ENCODE measurements around the gene RPLP2.

RPLP2 gene

GRCh38 chr11:774873-775592 lies 34.7 kb upstream of the RPLP2 start:
- no peak for TF ChIP-seq EZH2 (IDR thresholded peaks at IDR 0.05; ENCODE audit: borderline replicate concordance, low read depth, low read length, severe bottlenecking)
- TF ChIP-seq CTCF (IDR thresholded peaks at IDR 0.05; ENCODE audit: borderline replicate concordance, extremely low read depth, low read length, poor library complexity, severe bottlenecking): no peak
- H3K4me2 ChIP-seq (ENCODE audit: insufficient read depth, low read length): peak overlapping the region; percentile 89; the same call in 1 of the 2 replicates
- peak overlapping the region; percentile 21; the same call in 1 of the 2 replicates for H3K9ac ChIP-seq (ENCODE audit: low read depth, low read length)
- no peak overlapping the region for H3K27ac ChIP-seq (ENCODE audit: low read length)
- ATAC-seq (ENCODE audit: insufficient read depth, low read depth): no peak
- peaks cover 66% of the 10 kb centered on the region for H3K36me3 ChIP-seq (ENCODE audit: insufficient read depth, low read length)
- H3K4me3 ChIP-seq (ENCODE audit: low read depth in 1 of 2, low read length in 2 of 2): 0 out of 4 replicates have a peak overlapping the region, but pooled peaks of 1 of the 2 experiments have one; percentile 8
- peaks cover 41% of the 10 kb centered on the region for H3K4me1 ChIP-seq (ENCODE audit: insufficient read depth, low read length)
- no peaks in the 10 kb centered on the region for H3K27me3 ChIP-seq (ENCODE audit: insufficient read depth, low read length, poor library complexity)
- no peak for DNase-seq
- peaks cover 69% of the 10 kb centered on the region for H4K20me1 ChIP-seq (ENCODE audit: insufficient read depth, low read length)
- no peaks in the 10 kb centered on the region for H3K9me3 ChIP-seq (ENCODE audit: insufficient read depth, low read length, severe bottlenecking)
- no peak overlapping the region for H2AFZ ChIP-seq (ENCODE audit: low read depth, low read length)
- peaks cover 84% of the 10 kb centered on the region for H3K79me2 ChIP-seq (ENCODE audit: insufficient read depth, low read length)

DNA sequence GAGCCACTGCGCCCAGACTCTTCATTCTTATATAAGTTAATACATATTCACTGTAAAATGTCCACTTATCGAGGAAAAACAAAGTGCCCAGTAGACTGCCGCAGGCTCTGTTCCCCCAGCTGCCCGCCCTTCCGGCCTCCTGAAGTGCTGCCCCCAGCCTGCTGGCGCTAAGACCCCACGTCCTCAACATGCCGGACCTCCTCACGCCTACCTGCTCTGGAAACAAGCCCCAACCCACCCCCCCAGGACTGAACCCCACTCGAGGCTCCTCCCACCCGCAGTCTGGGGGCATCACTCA lies 33.6 kb upstream of the RPLP2 start:
- peak overlapping the region; percentile 72 for H3K27ac ChIP-seq (ENCODE audit: low read length)
- no peaks in the 10 kb centered on the region for H3K9me3 ChIP-seq (ENCODE audit: insufficient read depth, low read length, severe bottlenecking)
- H3K4me3 ChIP-seq (ENCODE audit: low read depth in 1 of 2, low read length in 2 of 2): peak overlapping the region; percentile 53 to 88; a peak in 3 of 4 replicates
- ATAC-seq (ENCODE audit: insufficient read depth, low read depth): no peak
- H2AFZ ChIP-seq (ENCODE audit: low read depth, low read length): no peak overlapping the region
- TF ChIP-seq CTCF (IDR thresholded peaks at IDR 0.05; ENCODE audit: borderline replicate concordance, extremely low read depth, low read length, poor library complexity, severe bottlenecking): no peak
- peak overlapping the region; percentile 97 for H3K9ac ChIP-seq (ENCODE audit: low read depth, low read length)
- peaks cover 61% of the 10 kb centered on the region for H3K36me3 ChIP-seq (ENCODE audit: insufficient read depth, low read length)
- DNase-seq: no peak
- no peaks in the 10 kb centered on the region for H3K27me3 ChIP-seq (ENCODE audit: insufficient read depth, low read length, poor library complexity)
- peaks cover 64% of the 10 kb centered on the region for H4K20me1 ChIP-seq (ENCODE audit: insufficient read depth, low read length)
- H3K79me2 ChIP-seq (ENCODE audit: insufficient read depth, low read length): peaks cover 83% of the 10 kb centered on the region
- H3K4me2 ChIP-seq (ENCODE audit: insufficient read depth, low read length): peak overlapping the region; percentile 89
- peaks cover 48% of the 10 kb centered on the region for H3K4me1 ChIP-seq (ENCODE audit: insufficient read depth, low read length)

GRCh38 chr11:776561-777287 lies 33.0 kb upstream of the RPLP2 start:
- Histone ChIP-seq H3K4me2 (ENCODE audit: insufficient read depth, low read length) (peak overlapping the region; percentile 89), H3K9me3 (ENCODE audit: insufficient read depth, low read length, severe bottlenecking) (no peaks in the 10 kb centered on the region), H3K4me3 (ENCODE audit: low read depth in 1 of 2, low read length in 2 of 2) (peak overlapping the region; percentile 88 to 92; a peak in 3 of 4 replicates), H3K4me1 (ENCODE audit: insufficient read depth, low read length) (peaks cover 48% of the 10 kb centered on the region), H3K27me3 (ENCODE audit: insufficient read depth, low read length, poor library complexity) (no peaks in the 10 kb centered on the region), H3K27ac (ENCODE audit: low read length) (peak overlapping the region; percentile 87), H3K79me2 (ENCODE audit: insufficient read depth, low read length) (peaks cover 79% of the 10 kb centered on the region), H3K9ac (ENCODE audit: low read depth, low read length) (peak overlapping the region; percentile 97), H4K20me1 (ENCODE audit: insufficient read depth, low read length) (peaks cover 62% of the 10 kb centered on the region), H3K36me3 (ENCODE audit: insufficient read depth, low read length) (peaks cover 55% of the 10 kb centered on the region), H2AFZ (ENCODE audit: low read depth, low read length) (peak overlapping the region; percentile 86)
- no peak for DNase-seq
- peak; percentile 66 for ATAC-seq (ENCODE audit: insufficient read depth, low read depth)
- TF ChIP-seq CTCF (IDR thresholded peaks at IDR 0.05; ENCODE audit: borderline replicate concordance, extremely low read depth, low read length, poor library complexity, severe bottlenecking): peak; percentile 29
- TF ChIP-seq EZH2 (IDR thresholded peaks at IDR 0.05; ENCODE audit: borderline replicate concordance, low read depth, low read length, severe bottlenecking): no peak

Measured in DND-41 (cell line).